Activated B cell treated with CpG ODN at 0.5 μM for 24 hours (primary cell): ENCODE results near the gene LIPG. TPM values are rescaled to one million over a fixed set of nuclear protein-coding genes. Genes with fewer than 3 reads are reported as not detected.
"Not testable (repeated sequence)": the region's sequence is repeated elsewhere in the genome, so short reads cannot be mapped to it uniquely, and the experiment has no call there.

ENCODE experiments used
- ATAC-seq: fragments of 200-7000 bp; cut with Tn5 transposase; one replicate; pipeline ENCODE4 v1.10.0; 2021; ENCODE audit warnings: low read depth, mild to moderate bottlenecking, moderate library complexity
- CTCF ChIA-PET: fragments of 350-600 bp; sonication (Branson Sonifier 250); formaldehyde crosslinking; loops from one replicate; lab custom pipeline; 2021; ENCODE audit warnings: antibody characterized with exemption; lab: Charles Lee
- POLR2A ChIA-PET: fragments of 350-600 bp; sonication (Branson Sonifier 250); formaldehyde crosslinking; loops from one replicate; lab custom pipeline; 2021; ENCODE audit warnings: antibody characterized with exemption; lab: Charles Lee
- DNase-seq: peaks from one replicate; pipeline ENCODE4 v3.0.0; 2022
- H3K27ac Mint-ChIP-seq: one replicate; pipeline ENCODE4 v1.8.0; 2020; ENCODE audit warnings: mixed read lengths
- H3K27me3 Mint-ChIP-seq: one replicate; pipeline ENCODE4 v1.8.0; 2021; ENCODE audit warnings: mixed read lengths
- H3K36me3 Mint-ChIP-seq: one replicate; pipeline ENCODE4 v1.8.0; 2021; ENCODE audit warnings: low read depth, mixed read lengths
- H3K4me1 Mint-ChIP-seq: one replicate; pipeline ENCODE4 v1.8.0; 2021; ENCODE audit warnings: mixed read lengths
- H3K4me3 Mint-ChIP-seq: one replicate; pipeline ENCODE4 v1.8.0; 2020; ENCODE audit warnings: mild to moderate bottlenecking, mixed read lengths
- H3K9me3 Mint-ChIP-seq: one replicate; pipeline ENCODE4 v1.8.0; 2020; ENCODE audit warnings: mixed read lengths
- CTCF ChIP-seq: fragments of 200-600 bp; IDR thresholded peaks from one replicate; pipeline ENCODE4 v1.8.0; 2022; ENCODE audit warnings: antibody characterized with exemption, mild to moderate bottlenecking
- intact Hi-C: fragments of 100-400 bp; cut with micrococcal nuclease; formaldehyde crosslinking; loops from one replicate; pipeline ENCODE4 v1.15.1; 2024
- total RNA-seq: library from RNA; stranded (reverse); gene quantifications from 2 replicates; pipeline ENCODE4 v1.2.3, GENCODE V29; 2022

LIPG gene
- total RNA-seq, 1 donor from 2014 or later = 0.29 TPM

GRCh38 chr18:49558356-49558755 is 3.5 kb upstream of the LIPG start:
- CTCF ChIA-PET = interaction anchor here (1.1 kb wide), 1 partner anchor 302 kb away, joined by 3 read pairs; no protein-coding TSS in a partner anchor
- no peak for ATAC-seq
- Mint-ChIP-seq H3K27me3 (peaks cover 59% of the 10 kb centered on the region), H3K36me3 (no peaks in the 10 kb centered on the region), H3K4me3 (no peak overlapping the region), H3K4me1 (peaks cover 30% of the 10 kb centered on the region), H3K9me3 (no peaks in the 10 kb centered on the region), H3K27ac (no peak overlapping the region)
- intact Hi-C loops = loop anchor here (5.0 kb wide), 1 partner anchor 869 kb away; no protein-coding TSS in a partner anchor
- no peak for DNase-seq
- POLR2A ChIA-PET = no interaction called here
- no peak for TF ChIP-seq CTCF

- H3K36me3 Mint-ChIP-seq, ATAC-seq, H3K9me3 Mint-ChIP-seq, DNase-seq, POLR2A ChIA-PET, H3K4me3 Mint-ChIP-seq, H3K27ac Mint-ChIP-seq: not testable (repeated sequence)
- intact Hi-C loops = loop anchor here (1.0 to 5.0 kb wide), 2 partner anchors 299 to 868 kb away; no protein-coding TSS in a partner anchor
- Mint-ChIP-seq H3K4me1 (peaks cover 32% of the 10 kb centered on the region), H3K27me3 (peaks cover 62% of the 10 kb centered on the region)
- CTCF ChIA-PET = interaction anchor here (1.0 to 1.1 kb wide), 2 partner anchors 301 to 869 kb away, joined by 3 read pairs; no protein-coding TSS in a partner anchor
Observed at GRCh38 chr18:49559326-49559931, 2.4 kb upstream of the LIPG start.

- Mint-ChIP-seq H3K27ac (no peak overlapping the region), H3K4me3 (peak overlapping the region; percentile 12), H3K27me3 (peaks cover 67% of the 10 kb centered on the region), H3K36me3 (no peaks in the 10 kb centered on the region), H3K4me1 (peaks cover 32% of the 10 kb centered on the region), H3K9me3 (no peaks in the 10 kb centered on the region)
- ATAC-seq (no peak), DNase-seq (no peak)
- ChIA-PET POLR2A (no interaction called here), CTCF (interaction anchor here (1.0 kb wide), 1 partner anchor 869 kb away, joined by 3 read pairs; no protein-coding TSS in a partner anchor)
- intact Hi-C loops = loop anchor here (5.0 kb wide), 1 partner anchor 797 kb away; no protein-coding TSS in a partner anchor
- TF ChIP-seq CTCF = no peak
Observed at GRCh38 chr18:49560277-49560623, 1.6 kb upstream of the LIPG start.

GRCh38 chr18:49560624-49561288 is 1.1 kb upstream of the LIPG start:
- ChIA-PET CTCF (interaction anchor here (1.0 kb wide), 1 partner anchor 868 kb away, joined by 3 read pairs; no protein-coding TSS in a partner anchor), POLR2A (no interaction called here)
- H3K9me3 Mint-ChIP-seq = no peaks in the 10 kb centered on the region
- intact Hi-C loops = loop anchor here (5.0 kb wide), 1 partner anchor 797 kb away; no protein-coding TSS in a partner anchor
- ATAC-seq (no peak), DNase-seq (no peak)
- H3K4me1 Mint-ChIP-seq = peaks cover 32% of the 10 kb centered on the region
- peak overlapping the region; percentile 73 for H3K4me3 Mint-ChIP-seq
- H3K27me3 Mint-ChIP-seq = peaks cover 69% of the 10 kb centered on the region
- no peak overlapping the region for H3K27ac Mint-ChIP-seq
- no peaks in the 10 kb centered on the region for H3K36me3 Mint-ChIP-seq
- no peak for TF ChIP-seq CTCF

GRCh38 chr18:49562481-49563129 is 748 bp downstream of the LIPG start:
- Mint-ChIP-seq H3K36me3 (no peaks in the 10 kb centered on the region), H3K4me1 (peaks cover 32% of the 10 kb centered on the region), H3K4me3 (peak overlapping the region; percentile 73), H3K27me3 (peaks cover 77% of the 10 kb centered on the region), H3K9me3 (no peaks in the 10 kb centered on the region), H3K27ac (no peak overlapping the region)
- DNase-seq = no peak
- intact Hi-C loops = loop anchor here (5.0 kb wide), 1 partner anchor 795 kb away; no protein-coding TSS in a partner anchor
- ChIA-PET POLR2A (no interaction called here), CTCF (no interaction called here)
- no peak for ATAC-seq
- TF ChIP-seq CTCF = no peak
